OCI-LY7 (cell line): Measurements from ENCODE around the gene RNPEPL1. TPM values are rescaled to one million over a fixed set of nuclear protein-coding genes. Genes with fewer than 3 reads are reported as not detected.
A peak's percentile ranks its signal among the peaks of the same experiment; 100 is the strongest.

Experiments
- BruUV-seq: library from RNA; stranded (reverse); fragments of 400-500 nt; replicated peaks from 2 replicates; lab custom pipeline; 2021; lab: Mats Ljungman, UMichigan
- CTCF ChIA-PET: fragments of 300-600 bp; sonication (Branson Sonifier 250); formaldehyde crosslinking; loops from one replicate; lab custom pipeline; 2022; ENCODE audit warnings: antibody characterized with exemption; ENCODE audit not compliant: unreplicated experiment; lab: Charles Lee
- POLR2A ChIA-PET: fragments of 300-600 bp; sonication (Branson Sonifier 250); formaldehyde crosslinking; loops from one replicate; lab custom pipeline; 2022; ENCODE audit warnings: antibody characterized with exemption; lab: Charles Lee
- DNase-seq: peaks from one replicate; pipeline ENCODE4 v3.0.0-alpha.2; 2015; ENCODE audit warnings: low spot score
- H2AFZ ChIP-seq: fragments of 200-600 bp; sonication (generic), shearing (Covaris generic); 2 replicates; pipeline ENCODE4 v1.6.1; 2014; ENCODE audit warnings: mild to moderate bottlenecking, antibody characterized with exemption, low read length, moderate library complexity
- H3K27ac ChIP-seq: fragments of 200-600 bp; sonication (generic); 2 replicates; pipeline ENCODE4 v1.5.1; 2014; ENCODE audit warnings: mixed run types, low read depth, mild to moderate bottlenecking, moderate library complexity, low read length, inconsistent platforms; ENCODE audit not compliant: poor library complexity, severe bottlenecking
- H3K36me3 ChIP-seq: fragments of 200-600 bp; sonication (generic); 2 replicates; pipeline ENCODE4 v1.6.1; 2014; ENCODE audit warnings: mild to moderate bottlenecking, antibody characterized with exemption, low read length, moderate library complexity, mixed read lengths; ENCODE audit not compliant: insufficient read depth
- H3K4me1 ChIP-seq: fragments of 200-600 bp; sonication (generic); 2 replicates; pipeline ENCODE4 v1.5.1; 2014; ENCODE audit warnings: mild to moderate bottlenecking, low read length; ENCODE audit not compliant: insufficient read depth, poor library complexity, severe bottlenecking
- H3K4me2 ChIP-seq: fragments of 200-600 bp; sonication (generic); 2 replicates; pipeline ENCODE4 v1.6.1; 2014; ENCODE audit warnings: mild to moderate bottlenecking, low read length
- H3K4me3 ChIP-seq: fragments of 200-600 bp; sonication (generic); 2 replicates; pipeline ENCODE4 v1.5.1; 2014; ENCODE audit warnings: mild to moderate bottlenecking, low read depth, low read length; ENCODE audit not compliant: poor library complexity, severe bottlenecking
- H3K79me2 ChIP-seq: fragments of 200-600 bp; sonication (generic); 2 replicates; pipeline ENCODE4 v1.6.1; 2016; ENCODE audit warnings: low read depth, mild to moderate bottlenecking, low read length, moderate library complexity, mixed read lengths; ENCODE audit not compliant: insufficient read depth
- H3K9me2 ChIP-seq: fragments of 200-600 bp; sonication (generic); 2 replicates; pipeline ENCODE4 v1.6.1; 2016; ENCODE audit warnings: mild to moderate bottlenecking, low read length, mixed read lengths; ENCODE audit not compliant: insufficient read depth
- H3K9me3 ChIP-seq: fragments of 200-600 bp; sonication (generic); 2 replicates; pipeline ENCODE4 v1.6.1; 2014; ENCODE audit warnings: mild to moderate bottlenecking, mixed run types, low read length, mixed read lengths
- H4K20me1 ChIP-seq: fragments of 200-600 bp; sonication (generic); 2 replicates; pipeline ENCODE4 v1.6.1; 2014; ENCODE audit warnings: mild to moderate bottlenecking, antibody characterized with exemption, low read length, moderate library complexity, mixed read lengths; ENCODE audit not compliant: insufficient read depth
- CTCF ChIP-seq: fragments of 200-600 bp; sonication (generic); conservative IDR thresholded peaks from 2 replicates; pipeline ENCODE4 v1.5.1; 2014; ENCODE audit warnings: mild to moderate bottlenecking, antibody characterized with exemption, low read length, moderate library complexity, mixed read lengths
- EZH2phosphoT487 ChIP-seq: fragments of 200-600 bp; sonication (generic); IDR thresholded peaks from 2 replicates; pipeline ENCODE4 v1.6.1; 2018; ENCODE audit warnings: low read depth, borderline replicate concordance, mild to moderate bottlenecking, mixed run types, antibody characterized with exemption, low read length, moderate library complexity, mixed read lengths
- intact Hi-C: fragments of 100-400 bp; cut with micrococcal nuclease; formaldehyde crosslinking; loops from one replicate; pipeline ENCODE4 v1.10.0; 2022; ENCODE audit not compliant: unreplicated experiment
- total RNA-seq, 2 experiments: library from RNA; depleted of rRNA in 1 of 2; stranded (reverse); fragments of >200 nt in 1 of 2; shearing (Covaris generic) in 1 of 2; gene quantifications; 2 replicates each; pipeline ENCODE4 v1.2.3, GENCODE V29; 2014 to 2022

Gene RNPEPL1
- total RNA-seq, 2 experiments from 2014 or later: 41.9 to 51.8 TPM

- peaks cover 43% of the 10 kb centered on the region for H3K4me1 ChIP-seq
- H4K20me1 ChIP-seq: peaks cover 10% of the 10 kb centered on the region; the same call in 1 of the 2 replicates
- H3K9me3 ChIP-seq: no peaks in the 10 kb centered on the region
- H3K36me3 ChIP-seq: peaks cover 40% of the 10 kb centered on the region
- ChIA-PET POLR2A (interaction anchor here (0.7 to 4.4 kb wide), 7 partner anchors 9 to 36 kb away, joined by 3 to 59 read pairs (median 4); partner anchors contain the start of gene RNPEPL1), CTCF (interaction anchor here (2.3 kb wide), 1 partner anchor 21 kb away, joined by 13 read pairs; no protein-coding TSS in a partner anchor)
- peak overlapping the region; percentile 20; the same call in 1 of the 2 replicates for H2AFZ ChIP-seq
- TF ChIP-seq EZH2phosphoT487: no peak
- TF ChIP-seq CTCF: 0 out of 2 replicates have a peak, but pooled peaks have one; percentile 29
- H3K9me2 ChIP-seq: no peaks in the 10 kb centered on the region
- peak; percentile 64 for DNase-seq
- H3K4me2 ChIP-seq: peak overlapping the region; percentile 94
- no TSS peak for BruUV-seq
- H3K27ac ChIP-seq: peak overlapping the region; percentile 98
- peaks cover 43% of the 10 kb centered on the region for H3K79me2 ChIP-seq
- peak overlapping the region; percentile 96 for H3K4me3 ChIP-seq
- intact Hi-C loops: loop anchor here (2.0 to 10.0 kb wide), 3 partner anchors 34 to 1185 kb away; partner anchors contain the start of genes HDAC4, HDLBP and SEPTIN2
These were observed 18.9 kb downstream of the RNPEPL1 start for GRCh38 chr2:240586919-240587800.

- intact Hi-C loops: loop anchor here (5.0 to 10.0 kb wide), 2 partner anchors 727 to 1186 kb away; partner anchors contain the start of genes HDAC4, HDLBP and SEPTIN2
- H3K27ac ChIP-seq: no peak overlapping the region
- peaks cover 10% of the 10 kb centered on the region; the same call in 1 of the 2 replicates for H4K20me1 ChIP-seq
- peaks cover 34% of the 10 kb centered on the region for H3K4me1 ChIP-seq
- BruUV-seq: no TSS peak
- ChIA-PET CTCF (interaction anchor here (2.3 kb wide), 1 partner anchor 22 kb away, joined by 13 read pairs; no protein-coding TSS in a partner anchor), POLR2A (interaction anchor here (0.9 to 4.3 kb wide), 2 partner anchors 19 to 26 kb away, joined by 3 to 37 read pairs; no protein-coding TSS in a partner anchor)
- no peak for DNase-seq
- peaks cover 36% of the 10 kb centered on the region for H3K36me3 ChIP-seq
- no peaks in the 10 kb centered on the region for H3K9me3 ChIP-seq
- H3K79me2 ChIP-seq: peaks cover 33% of the 10 kb centered on the region
- H3K4me2 ChIP-seq: peak overlapping the region; percentile 94
- TF ChIP-seq EZH2phosphoT487 (no peak), CTCF (no peak)
- H3K4me3 ChIP-seq: peak overlapping the region; percentile 96
- H2AFZ ChIP-seq: no peak overlapping the region
- H3K9me2 ChIP-seq: no peaks in the 10 kb centered on the region
These were observed 19.8 kb downstream of the RNPEPL1 start for GRCh38 chr2:240588006-240588655.
